Measurements from ENCODE around the gene RGS4. TPM values are rescaled to one million over a fixed set of nuclear protein-coding genes. Genes with fewer than 3 reads are reported as not detected.

RGS4 gene
- total RNA-seq, 2 experiments from 2014 or later, result not detected

DNA sequence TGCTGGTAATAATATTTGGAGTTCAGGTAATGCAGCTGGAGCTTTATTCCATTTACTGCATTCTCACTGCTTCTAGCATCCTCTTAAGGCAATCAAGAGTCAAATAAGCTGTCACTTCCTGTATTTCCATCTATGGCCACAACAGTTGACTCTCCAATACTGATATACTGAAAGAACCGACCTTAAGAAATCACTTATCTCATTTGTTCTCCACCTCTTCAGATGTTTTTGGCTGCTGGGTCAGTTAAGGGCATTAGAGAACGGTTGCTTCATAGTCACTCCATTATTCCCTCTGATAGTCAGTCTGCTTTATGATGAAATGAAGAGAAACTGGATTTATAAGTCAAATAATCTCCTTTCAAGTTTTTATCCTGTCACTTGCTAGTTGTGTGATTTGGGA, 14.2 kb upstream of the RGS4 start:
- H3K9me3 Mint-ChIP-seq (ENCODE audit: low read depth), result no peaks in the 10 kb centered on the region
- H3K27ac Mint-ChIP-seq, result no peak overlapping the region
- ATAC-seq (no peak), DNase-seq (no peak)
- H3K36me3 Mint-ChIP-seq, result no peaks in the 10 kb centered on the region
- H3K27me3 Mint-ChIP-seq, result peaks cover 2% of the 10 kb centered on the region
- no peaks in the 10 kb centered on the region for H3K4me1 Mint-ChIP-seq
- H3K4me3 Mint-ChIP-seq, result no peak overlapping the region
- CTCF ChIA-PET, result no interaction called here

- Mint-ChIP-seq H3K27me3 (peaks cover 2% of the 10 kb centered on the region), H3K4me1 (no peaks in the 10 kb centered on the region), H3K27ac (no peak overlapping the region), H3K9me3 (ENCODE audit: low read depth) (no peaks in the 10 kb centered on the region), H3K4me3 (no peak overlapping the region), H3K36me3 (no peaks in the 10 kb centered on the region)
- ATAC-seq, result no peak
- DNase-seq, result no peak
- CTCF ChIA-PET, result no interaction called here
These were observed 13.6 kb upstream of the RGS4 start for GRCh38 chr1:163055531-163055930.

- CTCF ChIA-PET, result no interaction called here
- Mint-ChIP-seq H3K4me1 (no peaks in the 10 kb centered on the region), H3K9me3 (ENCODE audit: low read depth) (no peaks in the 10 kb centered on the region), H3K36me3 (no peaks in the 10 kb centered on the region), H3K27ac (no peak overlapping the region), H3K27me3 (no peaks in the 10 kb centered on the region), H3K4me3 (no peak overlapping the region)
- ATAC-seq (no peak), DNase-seq (no peak)
These were observed 12.3 kb upstream of the RGS4 start for GRCh38 chr1:163056831-163057230.

DNA sequence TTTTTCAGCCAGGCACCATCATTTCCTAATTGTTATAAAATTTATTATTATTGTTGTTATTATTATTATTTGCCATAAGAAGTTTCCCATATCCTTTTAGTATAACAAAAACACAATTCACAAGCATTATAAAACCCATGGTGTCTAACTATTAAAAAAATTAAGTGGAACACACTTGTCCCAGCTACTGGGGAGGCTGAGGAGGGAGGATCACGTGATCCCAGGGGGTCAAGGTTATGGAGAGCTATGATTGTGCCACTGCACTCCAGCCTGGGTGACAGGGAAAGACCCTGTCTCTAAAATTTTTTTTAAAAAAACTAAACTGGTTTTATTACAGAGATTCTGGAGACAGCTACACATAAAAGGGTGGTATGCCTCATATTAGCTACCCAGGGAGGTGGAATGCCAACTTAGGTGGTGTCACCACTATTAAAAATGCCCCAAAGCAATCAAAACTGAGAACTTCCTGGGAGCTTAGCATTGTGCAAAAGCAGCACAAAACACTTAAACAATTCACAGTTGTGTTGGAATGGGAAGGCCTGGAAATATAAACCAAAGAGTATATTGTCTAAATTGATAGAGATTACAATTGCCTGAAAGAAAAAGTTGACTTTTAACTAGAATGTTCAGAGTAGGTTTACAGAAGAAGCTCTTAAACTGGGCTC, 8.7 kb upstream of the RGS4 start:
- ATAC-seq, result no peak
- no peak for DNase-seq
- Mint-ChIP-seq H3K27me3 (no peaks in the 10 kb centered on the region), H3K9me3 (ENCODE audit: low read depth) (no peaks in the 10 kb centered on the region), H3K4me1 (no peaks in the 10 kb centered on the region), H3K4me3 (no peak overlapping the region), H3K27ac (no peak overlapping the region), H3K36me3 (no peaks in the 10 kb centered on the region)
- CTCF ChIA-PET, result interaction anchor here (1.6 kb wide), 1 partner anchor 11 kb away, joined by 5 read pairs; no protein-coding TSS in a partner anchor

- Mint-ChIP-seq H3K36me3 (no peaks in the 10 kb centered on the region), H3K27ac (no peak overlapping the region), H3K4me1 (no peaks in the 10 kb centered on the region), H3K4me3 (no peak overlapping the region), H3K9me3 (ENCODE audit: low read depth) (no peaks in the 10 kb centered on the region), H3K27me3 (peaks cover 10% of the 10 kb centered on the region)
- DNase-seq (no peak), ATAC-seq (no peak)
- CTCF ChIA-PET, result no interaction called here
These were observed 6.0 kb upstream of the RGS4 start for GRCh38 chr1:163063143-163063542.

DNA sequence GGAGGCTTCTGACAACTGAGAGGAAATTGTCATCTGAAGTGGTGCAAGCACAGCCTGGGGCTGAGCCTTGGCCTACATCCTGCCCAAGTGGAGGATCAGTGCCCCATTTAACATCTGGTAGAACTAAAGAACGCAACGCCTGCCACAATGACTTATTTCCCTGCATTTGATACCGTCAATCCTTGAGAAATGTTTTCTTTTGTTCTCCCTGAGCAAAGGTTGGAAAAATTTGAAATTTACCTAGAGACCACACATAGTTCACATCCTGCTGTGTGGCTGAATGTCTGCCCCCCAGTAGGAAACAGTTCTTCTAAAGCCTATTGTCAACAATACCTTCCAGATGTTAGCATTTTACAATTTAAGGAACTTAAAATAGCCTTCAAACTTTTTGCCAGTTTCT, 5.6 kb upstream of the RGS4 start:
- no peaks in the 10 kb centered on the region for H3K36me3 Mint-ChIP-seq
- CTCF ChIA-PET, result no interaction called here
- DNase-seq, result no peak

DNA sequence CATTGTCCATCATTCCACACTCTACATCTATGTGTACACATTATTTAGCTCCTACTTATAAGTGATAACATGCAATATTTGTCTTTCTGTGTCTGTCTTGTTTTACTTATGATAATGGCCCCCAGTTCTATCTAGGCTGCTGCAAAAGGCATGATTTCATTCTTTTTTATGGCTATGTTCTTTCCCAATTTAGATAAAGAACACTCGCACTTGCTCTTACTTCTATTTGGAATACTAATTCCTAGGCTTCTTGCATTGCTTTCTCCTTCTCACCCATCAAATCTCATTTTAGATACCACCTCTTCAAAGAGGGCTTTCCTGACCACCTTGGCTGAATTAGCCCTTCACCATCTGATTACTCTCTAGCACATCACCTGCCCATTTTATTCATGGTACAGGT, 3.0 kb upstream of the RGS4 start:
- no peak overlapping the region for H3K27ac Mint-ChIP-seq
- no peaks in the 10 kb centered on the region for H3K9me3 Mint-ChIP-seq (ENCODE audit: low read depth)
- H3K4me3 Mint-ChIP-seq, result no peak overlapping the region
- H3K27me3 Mint-ChIP-seq, result peaks cover 36% of the 10 kb centered on the region
- CTCF ChIA-PET, result no interaction called here
- H3K36me3 Mint-ChIP-seq, result no peaks in the 10 kb centered on the region
- H3K4me1 Mint-ChIP-seq, result no peaks in the 10 kb centered on the region
- DNase-seq (no peak), ATAC-seq (no peak)

More for the DNA sequence above, 5.6 kb upstream of the RGS4 start:
- Mint-ChIP-seq H3K4me1 (no peaks in the 10 kb centered on the region), H3K4me3 (no peak overlapping the region), H3K9me3 (ENCODE audit: low read depth) (no peaks in the 10 kb centered on the region), H3K27ac (no peak overlapping the region), H3K27me3 (peaks cover 15% of the 10 kb centered on the region)
- no peak for ATAC-seq

DNA sequence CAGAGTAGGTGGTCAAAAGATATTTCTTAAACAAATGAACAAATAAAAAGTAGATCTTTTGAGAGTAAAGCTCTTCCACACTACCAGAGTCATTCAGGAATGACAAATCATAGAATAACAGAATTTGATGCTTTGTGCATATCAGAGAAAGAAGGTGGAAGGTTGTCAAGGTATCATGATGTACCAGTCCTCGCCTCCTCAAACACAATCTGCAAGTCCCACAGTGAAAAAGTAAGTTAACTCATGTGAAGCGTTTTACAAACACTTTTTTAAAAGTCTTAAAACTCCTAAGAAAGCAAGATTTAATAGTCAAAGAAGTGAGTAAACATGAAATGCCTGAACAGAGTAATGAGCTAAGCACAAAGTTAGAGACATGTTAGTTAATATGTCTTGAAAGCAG, 2.5 kb upstream of the RGS4 start:
- no peak for ATAC-seq
- CTCF ChIA-PET, result no interaction called here
- no peaks in the 10 kb centered on the region for H3K9me3 Mint-ChIP-seq (ENCODE audit: low read depth)

DNA sequence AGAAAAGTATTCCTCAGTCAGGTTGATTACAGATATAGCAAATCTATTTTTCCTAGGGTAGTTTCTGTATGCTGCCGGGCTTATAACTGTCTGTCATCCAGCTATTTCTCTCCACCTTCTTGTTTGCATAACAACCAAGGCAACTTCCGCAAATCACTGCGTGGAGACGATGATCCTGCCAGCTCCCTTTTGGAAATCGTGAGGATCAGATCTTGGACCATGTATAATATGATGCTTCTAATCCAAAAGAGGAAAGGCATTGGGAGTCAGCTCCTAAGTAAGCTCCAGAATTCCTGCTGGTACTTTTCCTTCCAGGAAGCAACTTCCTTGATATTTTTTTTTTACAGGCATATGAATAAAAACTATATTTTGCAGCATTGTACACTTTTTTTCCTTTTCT, 445 bp upstream of the RGS4 start:
- no peaks in the 10 kb centered on the region for H3K4me1 Mint-ChIP-seq
- no peak for ATAC-seq

More for the DNA sequence above, 2.5 kb upstream of the RGS4 start:
- Mint-ChIP-seq H3K27ac (no peak overlapping the region), H3K4me3 (no peak overlapping the region), H3K4me1 (no peaks in the 10 kb centered on the region), H3K36me3 (no peaks in the 10 kb centered on the region), H3K27me3 (peaks cover 36% of the 10 kb centered on the region)
- DNase-seq, result no peak

GRCh38 chr1:163069655-163070277, 605 bp downstream of the RGS4 start:
- H3K27ac Mint-ChIP-seq, result no peak overlapping the region
- CTCF ChIA-PET, result interaction anchor here (0.5 to 7.1 kb wide), 2 partner anchors 245 to 525 kb away, joined by 3 to 35 read pairs; no protein-coding TSS in a partner anchor
- DNase-seq (no peak), ATAC-seq (no peak)
- H3K4me1 Mint-ChIP-seq, result no peaks in the 10 kb centered on the region
- H3K9me3 Mint-ChIP-seq (ENCODE audit: low read depth), result no peaks in the 10 kb centered on the region
- H3K27me3 Mint-ChIP-seq, result peaks cover 46% of the 10 kb centered on the region
- no peak overlapping the region for H3K4me3 Mint-ChIP-seq
- no peaks in the 10 kb centered on the region for H3K36me3 Mint-ChIP-seq

More for the DNA sequence above, 445 bp upstream of the RGS4 start:
- Mint-ChIP-seq H3K4me3 (no peak overlapping the region), H3K9me3 (ENCODE audit: low read depth) (no peaks in the 10 kb centered on the region), H3K27me3 (peaks cover 46% of the 10 kb centered on the region), H3K36me3 (no peaks in the 10 kb centered on the region), H3K27ac (no peak overlapping the region)
- no peak for DNase-seq
- CTCF ChIA-PET, result interaction anchor here (7.1 kb wide), 1 partner anchor 246 kb away, joined by 35 read pairs; no protein-coding TSS in a partner anchor

DNA sequence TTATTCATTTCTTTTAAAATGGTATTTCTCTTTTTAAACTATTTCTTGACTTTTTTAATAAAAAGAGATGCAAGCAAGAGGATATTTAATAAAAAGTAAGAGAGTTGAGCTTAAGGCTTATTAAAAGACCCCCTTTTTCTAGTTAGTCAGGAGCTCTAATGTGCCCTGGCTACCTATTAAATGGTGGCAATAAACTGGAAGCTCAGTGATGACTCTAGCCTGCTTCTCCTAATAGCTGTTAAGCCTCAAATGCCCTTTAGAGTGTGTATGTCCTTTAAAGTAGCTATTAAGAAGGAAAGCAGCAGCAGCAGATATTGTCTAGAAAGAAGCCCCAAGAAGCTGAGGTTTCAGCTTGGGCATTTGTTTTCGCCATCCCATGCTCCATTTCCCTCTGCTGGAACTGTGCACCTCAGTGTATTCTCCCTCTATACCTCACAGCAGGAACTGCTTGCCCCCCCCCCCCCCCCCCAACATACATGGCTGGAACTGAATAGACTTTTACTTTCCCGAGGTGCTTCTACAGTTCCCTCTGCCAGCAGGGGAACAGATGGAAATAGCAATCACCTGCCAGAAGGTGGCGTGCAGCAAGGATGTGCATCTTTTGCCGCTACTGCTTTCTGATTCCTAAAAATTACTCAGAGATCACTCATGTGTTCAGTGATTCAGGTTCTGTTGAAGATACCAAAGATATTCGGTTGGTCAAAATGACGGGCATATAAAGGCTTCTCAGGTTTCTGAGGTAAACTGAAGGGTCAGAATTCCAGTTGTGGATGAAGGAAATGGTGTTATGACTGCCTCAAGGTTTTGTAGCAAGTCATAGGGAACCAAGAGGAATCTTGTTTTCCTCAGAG, 2.5 kb downstream of the RGS4 start:
- Mint-ChIP-seq H3K4me1 (no peaks in the 10 kb centered on the region), H3K4me3 (no peak overlapping the region), H3K27ac (no peak overlapping the region), H3K9me3 (ENCODE audit: low read depth) (no peaks in the 10 kb centered on the region), H3K36me3 (no peaks in the 10 kb centered on the region), H3K27me3 (peaks cover 45% of the 10 kb centered on the region)
- DNase-seq, result peak; percentile 61
- CTCF ChIA-PET, result interaction anchor here (1.5 to 7.1 kb wide), 2 partner anchors 11 to 243 kb away, joined by 5 to 35 read pairs; no protein-coding TSS in a partner anchor
- no peak for ATAC-seq

DNA sequence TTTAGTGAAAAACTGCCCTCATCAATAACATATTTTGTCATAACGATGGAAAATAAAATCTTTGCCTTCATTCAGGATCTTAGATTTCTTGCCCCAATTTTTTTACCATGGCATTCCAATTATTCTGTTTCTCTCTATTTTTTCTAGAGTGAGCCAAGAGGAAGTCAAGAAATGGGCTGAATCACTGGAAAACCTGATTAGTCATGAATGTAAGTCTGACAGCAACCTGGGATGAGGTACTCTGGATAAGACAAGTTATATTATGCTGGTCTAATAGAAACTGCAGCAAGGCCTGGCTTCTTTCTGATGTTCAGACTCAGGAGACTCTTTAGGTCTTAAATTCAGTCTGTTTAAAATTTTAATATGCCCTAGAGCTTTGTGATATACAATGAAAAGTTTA, 3.5 kb downstream of the RGS4 start:
- CTCF ChIA-PET, result interaction anchor here (7.1 kb wide), 1 partner anchor 242 kb away, joined by 35 read pairs; no protein-coding TSS in a partner anchor
- ATAC-seq, result no peak

DNA sequence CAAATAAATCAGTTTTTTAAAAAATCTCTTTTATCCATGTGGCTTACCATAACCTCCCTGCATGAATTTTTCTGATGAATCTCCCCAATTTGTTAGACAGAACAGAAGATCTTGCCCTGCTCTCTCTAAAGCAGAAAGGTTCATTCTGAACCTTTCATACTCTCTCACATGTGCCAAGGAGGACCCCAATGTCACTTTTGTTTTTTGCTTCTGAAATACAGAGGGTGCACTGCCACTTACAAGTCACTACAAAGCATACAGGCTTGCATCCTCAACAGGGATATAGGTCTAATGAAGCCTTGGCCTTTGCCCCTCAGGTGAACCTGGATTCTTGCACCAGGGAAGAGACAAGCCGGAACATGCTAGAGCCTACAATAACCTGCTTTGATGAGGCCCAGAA, 4.8 kb downstream of the RGS4 start:
- Mint-ChIP-seq H3K36me3 (no peaks in the 10 kb centered on the region), H3K4me3 (no peak overlapping the region), H3K27me3 (peaks cover 28% of the 10 kb centered on the region), H3K9me3 (ENCODE audit: low read depth) (no peaks in the 10 kb centered on the region), H3K4me1 (no peaks in the 10 kb centered on the region), H3K27ac (no peak overlapping the region)
- DNase-seq (no peak), ATAC-seq (no peak)
- CTCF ChIA-PET, result interaction anchor here (7.1 kb wide), 1 partner anchor 241 kb away, joined by 35 read pairs; no protein-coding TSS in a partner anchor

More for the DNA sequence above, 3.5 kb downstream of the RGS4 start:
- Mint-ChIP-seq H3K27ac (no peak overlapping the region), H3K4me3 (no peak overlapping the region), H3K27me3 (peaks cover 41% of the 10 kb centered on the region), H3K36me3 (no peaks in the 10 kb centered on the region), H3K4me1 (no peaks in the 10 kb centered on the region), H3K9me3 (ENCODE audit: low read depth) (no peaks in the 10 kb centered on the region)
- DNase-seq, result no peak

Measured in activated CD8-positive, alpha-beta memory T cell treated with anti-CD3 and anti-CD28 coated beads, Interleukin-2, amount 10 ng/mL, durations not matched to agents 7 days and 5 days (primary cell).